SK-N-SH (cell line): ENCODE data around the gene JMJD8. TPM values are rescaled to one million over a fixed set of nuclear protein-coding genes. Genes with fewer than 3 reads are reported as not detected.
A peak's percentile ranks its signal among the peaks of the same experiment; 100 is the strongest.

Experiments
- CTCF ChIA-PET: fragments of 300-600, 350-600 bp; formaldehyde crosslinking; extraction: SDS; loops from one replicate; lab custom pipeline; 2021; lab: Yijun Ruan, JAX
- POLR2A ChIA-PET: fragments of 350-600 bp; sonication (Branson Sonifier 250); formaldehyde crosslinking; extraction: SDS; loops from one replicate; lab custom pipeline; 2020; ENCODE audit warnings: antibody characterized with exemption, inconsistent platforms; lab: Yijun Ruan, JAX
- DNase-seq: peaks from one replicate; pipeline ENCODE4 v3.0.0; 2012
- H2AFZ ChIP-seq: fragments of 200-600 bp; sonication (generic); 2 replicates; pipeline ENCODE4 v1.8.1; 2016; ENCODE audit warnings: antibody characterized with exemption, mild to moderate bottlenecking, low read depth
- H3F3A ChIP-seq: fragments of 200-600 bp; sonication (generic); replicated peaks from 2 replicates; pipeline ENCODE3; 2016; ENCODE audit warnings: antibody characterized with exemption, mild to moderate bottlenecking; ENCODE audit not compliant: insufficient read depth
- H3K27ac ChIP-seq, 2 experiments: fragments of 200-500 bp in 1 of 2; fragments of 200-600 bp in 1 of 2; sonication (Bioruptor generic) in 1 of 2; sonication (generic), shearing (Covaris generic) in 1 of 2; 2 replicates each; pipeline versions ENCODE4 v1.5.1 to v1.6.1; 2014 to 2016; ENCODE audit warnings: low read depth in 2 of 2, inconsistent platforms in 1 of 2, low read length in 1 of 2, mild to moderate bottlenecking in 1 of 2, mixed read lengths in 1 of 2
- H3K27me3 ChIP-seq: fragments of 200-600 bp; sonication (generic), shearing (Covaris generic); 2 replicates; pipeline ENCODE4 v1.6.1; 2016; ENCODE audit warnings: mixed run types; ENCODE audit not compliant: insufficient read depth
- H3K36me3 ChIP-seq, 2 experiments: fragments of 200-500 bp in 1 of 2; fragments of 200-600 bp in 1 of 2; sonication (Bioruptor generic) in 1 of 2; sonication (generic) in 1 of 2; replicated peaks in 1 of 2; 2 replicates each; pipeline versions ENCODE3 to v1.5.1; 2014 to 2016; ENCODE audit warnings: low read length in 1 of 2, mild to moderate bottlenecking in 1 of 2; ENCODE audit not compliant: insufficient read depth in 2 of 2, control insufficient read depth in 1 of 2
- H3K4me1 ChIP-seq, 2 experiments: fragments of 200-500 bp in 1 of 2; fragments of 200-600 bp in 1 of 2; sonication (Bioruptor generic) in 1 of 2; sonication (generic), shearing (Covaris generic) in 1 of 2; 2 replicates each; pipeline versions ENCODE4 v1.5.1 to v1.6.1; 2014 to 2016; ENCODE audit warnings: low read depth in 1 of 2, low read length in 1 of 2, mixed run types in 1 of 2; ENCODE audit not compliant: insufficient read depth in 2 of 2, control insufficient read depth in 1 of 2
- H3K4me2 ChIP-seq: fragments of 200-600 bp; sonication (generic), shearing (Covaris generic); 2 replicates; pipeline ENCODE4 v1.6.1; 2017; ENCODE audit warnings: mixed run types
- H3K4me3 ChIP-seq, 2 experiments: fragments of 200-500 bp in 1 of 2; fragments of 200-600 bp in 1 of 2; sonication (Bioruptor generic) in 1 of 2; sonication (generic), shearing (Covaris generic) in 1 of 2; 2 replicates each; pipeline versions ENCODE4 v1.5.1 to v1.8.1; 2014 to 2016; ENCODE audit warnings: low read depth in 2 of 2, inconsistent platforms in 1 of 2, low read length in 1 of 2, mild to moderate bottlenecking in 1 of 2, mixed read lengths in 1 of 2, moderate library complexity in 1 of 2
- H3K79me2 ChIP-seq: fragments of 200-600 bp; sonication (generic); 2 replicates; pipeline ENCODE4 v1.8.1; 2017; ENCODE audit warnings: mild to moderate bottlenecking; ENCODE audit not compliant: insufficient read depth
- H3K9ac ChIP-seq: fragments of 200-600 bp; sonication (generic); 2 replicates; pipeline ENCODE4 v1.6.1; 2017; ENCODE audit warnings: mixed run types
- H3K9me2 ChIP-seq: fragments of 200-600 bp; sonication (generic); 2 replicates; pipeline ENCODE4 v1.6.1; 2017; ENCODE audit warnings: mixed run types
- H3K9me3 ChIP-seq: fragments of 200-600 bp; sonication (generic); 2 replicates; pipeline ENCODE4 v1.6.1; 2017; ENCODE audit warnings: mixed run types, mild to moderate bottlenecking, moderate library complexity
- H4K20me1 ChIP-seq: fragments of 200-600 bp; sonication (generic); 2 replicates; pipeline ENCODE4 v1.6.1; 2017; ENCODE audit warnings: mild to moderate bottlenecking, mixed run types; ENCODE audit not compliant: insufficient read depth
- CTCF ChIP-seq: fragments of 200-600 bp; sonication (generic); IDR thresholded peaks from 2 replicates; pipeline ENCODE4 v1.6.1; 2017; ENCODE audit warnings: antibody characterized with exemption, mild to moderate bottlenecking, moderate library complexity
- ELF1 ChIP-seq: IDR thresholded peaks from 2 replicates; pipeline ENCODE4 v1.4.0; 2012
- FOSL2 ChIP-seq: IDR thresholded peaks from 2 replicates; pipeline ENCODE4 v1.4.0; 2012; ENCODE audit warnings: low read depth, mild to moderate bottlenecking, moderate library complexity, borderline replicate concordance
- FOXJ3 ChIP-seq: sonication (generic); formaldehyde crosslinking; IDR thresholded peaks from 2 replicates; pipeline ENCODE4 v1.5.1; 2020; ENCODE audit warnings: mild to moderate bottlenecking, missing genetic modification reagents
- GABPA ChIP-seq: IDR thresholded peaks from 2 replicates; pipeline ENCODE4 v1.4.0; 2012; ENCODE audit warnings: low read depth, mild to moderate bottlenecking
- GATA2 ChIP-seq: sonication (generic); formaldehyde crosslinking; IDR thresholded peaks from 2 replicates; pipeline ENCODE4 v1.5.0; 2020; ENCODE audit warnings: mild to moderate bottlenecking, missing genetic modification reagents
- IRF3 ChIP-seq: fragments of 150-350 bp; IDR thresholded peaks from 2 replicates; pipeline ENCODE4 v1.6.1; 2016; ENCODE audit warnings: mild to moderate bottlenecking, low read depth, low read length
- NRF1 ChIP-seq: IDR thresholded peaks from 2 replicates; pipeline ENCODE4 v1.6.1; 2012; ENCODE audit warnings: low read depth, mild to moderate bottlenecking, low read length
- PBX3 ChIP-seq: IDR thresholded peaks from 2 replicates; pipeline ENCODE4; 2012
- RAD21 ChIP-seq: IDR thresholded peaks from 2 replicates; pipeline ENCODE4 v1.6.1; 2012; ENCODE audit warnings: mild to moderate bottlenecking, low read length
- RCOR1 ChIP-seq: fragments of 150-350 bp; IDR thresholded peaks from 2 replicates; pipeline ENCODE4 v1.6.1; 2017; ENCODE audit warnings: antibody characterized with exemption, low read length
- REST ChIP-seq: IDR thresholded peaks from 2 replicates; pipeline ENCODE4 v1.6.1; 2012; ENCODE audit warnings: mild to moderate bottlenecking, low read depth, low read length, moderate library complexity
- SIN3A ChIP-seq: IDR thresholded peaks from 2 replicates; pipeline ENCODE4 v1.6.1; 2012; ENCODE audit warnings: low read depth, mild to moderate bottlenecking, low read length, moderate library complexity, borderline replicate concordance
- USF1 ChIP-seq: IDR thresholded peaks from 2 replicates; pipeline ENCODE4 v1.4.0; 2012; ENCODE audit warnings: low read depth, borderline replicate concordance
- USF2 ChIP-seq: fragments of 150-350 bp; IDR thresholded peaks from 2 replicates; pipeline ENCODE4 v1.6.1; 2017; ENCODE audit warnings: antibody characterized with exemption, low read length, low read depth, borderline replicate concordance
- WGBS: methylation state at CpG from one replicate; pipeline ENCODE4 v1.1.6; 2017; ENCODE audit warnings: low lambda C conversion rate; 5-methylcytosine and 5-hydroxymethylcytosine counted together
- polyA plus RNA-seq, 3 experiments: library from polyadenylated mRNA; depleted of rRNA; stranded (reverse); fragments of >200 nt; gene quantifications; 2 replicates each; pipeline ENCODE4 v1.2.3, GENCODE V29; 2012

JMJD8 gene
- polyA plus RNA-seq, 1 of the 3 experiments (the other 2 are of a cell fraction) = 67.0 TPM

GRCh38 chr16:715477-716199 lies 31.5 kb upstream of the JMJD8 start:
- no peaks in the 10 kb centered on the region for H3K9me3 ChIP-seq
- POLR2A ChIA-PET = interaction anchor here (1.1 to 2.6 kb wide), 7 partner anchors 9 to 68 kb away, joined by 3 to 13 read pairs (median 4); partner anchors contain the start of gene CCDC78
- H3K4me2 ChIP-seq = peak overlapping the region; percentile 93
- TF ChIP-seq IRF3 (no peak), FOXJ3 (CRISPR knock-in tag) (no peak), USF1 (no peak), ELF1 (no peak), FOSL2 (no peak), NRF1 (no peak), CTCF (peak; percentile 28), USF2 (no peak), RCOR1 (no peak), GATA2 (CRISPR knock-in tag) (no peak), GABPA (no peak), SIN3A (peak; percentile 10; the same call in 1 of the 2 replicates), PBX3 (no peak; the same call in 1 of the 2 replicates), REST (no peak), RAD21 (no peak)
- H3K4me3 ChIP-seq = peak overlapping the region; percentile 66 to 70
- peaks cover 0 to 4% of the 10 kb centered on the region in 2 experiments for H3K36me3 ChIP-seq
- peaks cover 12% of the 10 kb centered on the region; the same call in 1 of the 2 replicates for H4K20me1 ChIP-seq
- H3K27ac ChIP-seq = peak overlapping the region; percentile 56 to 91; a peak in 3 of 4 replicates
- DNase-seq = peak; percentile 81
- no peaks in the 10 kb centered on the region for H3K9me2 ChIP-seq
- H2AFZ ChIP-seq = no peak overlapping the region
- H3K79me2 ChIP-seq = 0 out of 2 replicates have a peak, but pooled peaks cover 2% of the 10 kb centered on the region
- H3F3A ChIP-seq = peaks cover 30% of the 10 kb centered on the region
- no peaks in the 10 kb centered on the region for H3K27me3 ChIP-seq
- peak overlapping the region; percentile 67 for H3K9ac ChIP-seq
- peaks cover 18 to 47% of the 10 kb centered on the region in 2 experiments; a peak in 3 of 4 replicates for H3K4me1 ChIP-seq
- CTCF ChIA-PET = interaction anchor here (0.6 to 22.4 kb wide), 10 partner anchors 11 to 69 kb away, joined by 3 to 358 read pairs (median 9); partner anchors contain the start of genes ANTKMT, CCDC78, CHTF18 and CIAO3
- 10% methylated on average over 4 of the region's 74 CpGs for WGBS
